Breast epithelium (tissue), 3 donors: ENCODE results near the gene NCKAP5.

Experiments
- POLR2A ChIP-seq: fragments of 450-650 bp; IDR thresholded peaks from one replicate; pipeline ENCODE4 v1.6.1; 2016; ENCODE audit warnings: antibody characterized with exemption, mild to moderate bottlenecking, moderate library complexity
- POLR2AphosphoS5 ChIP-seq, 3 donors: sonication (generic); formaldehyde crosslinking; IDR thresholded peaks; one replicate each; pipeline ENCODE4 v1.6.1; 2017; ENCODE audit warnings: antibody characterized with exemption in 3 of 3
- TF ChIP-seq, protein P1 (sequence below), 3 donors: fragments of 450-650 bp; IDR thresholded peaks; one replicate each; pipeline ENCODE4 v1.5.1; 2016 to 2017; ENCODE audit warnings: antibody characterized with exemption in 3 of 3, mild to moderate bottlenecking in 3 of 3, moderate library complexity in 3 of 3

DNA sequence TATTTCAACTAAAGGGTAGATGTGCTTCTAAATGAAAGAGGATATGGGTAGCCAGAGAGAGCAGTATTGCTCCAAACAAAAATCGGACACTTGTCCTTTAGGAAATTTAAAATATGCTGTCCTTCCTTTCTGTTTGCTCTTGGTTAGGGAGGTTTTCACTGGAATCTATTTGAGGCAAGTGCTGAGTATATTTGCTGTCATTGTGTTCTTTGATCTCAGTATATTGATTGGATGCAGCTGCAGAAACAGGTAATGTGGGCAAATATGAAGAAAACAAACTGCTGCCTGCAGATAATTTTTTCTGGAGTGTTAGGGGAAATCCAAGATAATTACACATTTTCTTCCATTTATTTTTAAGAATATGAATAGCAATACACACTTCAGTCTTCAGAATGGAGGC, 410.2 kb downstream of the NCKAP5 start:
- no peak for TF ChIP-seq POLR2A
- TF ChIP-seq, protein P1, sequence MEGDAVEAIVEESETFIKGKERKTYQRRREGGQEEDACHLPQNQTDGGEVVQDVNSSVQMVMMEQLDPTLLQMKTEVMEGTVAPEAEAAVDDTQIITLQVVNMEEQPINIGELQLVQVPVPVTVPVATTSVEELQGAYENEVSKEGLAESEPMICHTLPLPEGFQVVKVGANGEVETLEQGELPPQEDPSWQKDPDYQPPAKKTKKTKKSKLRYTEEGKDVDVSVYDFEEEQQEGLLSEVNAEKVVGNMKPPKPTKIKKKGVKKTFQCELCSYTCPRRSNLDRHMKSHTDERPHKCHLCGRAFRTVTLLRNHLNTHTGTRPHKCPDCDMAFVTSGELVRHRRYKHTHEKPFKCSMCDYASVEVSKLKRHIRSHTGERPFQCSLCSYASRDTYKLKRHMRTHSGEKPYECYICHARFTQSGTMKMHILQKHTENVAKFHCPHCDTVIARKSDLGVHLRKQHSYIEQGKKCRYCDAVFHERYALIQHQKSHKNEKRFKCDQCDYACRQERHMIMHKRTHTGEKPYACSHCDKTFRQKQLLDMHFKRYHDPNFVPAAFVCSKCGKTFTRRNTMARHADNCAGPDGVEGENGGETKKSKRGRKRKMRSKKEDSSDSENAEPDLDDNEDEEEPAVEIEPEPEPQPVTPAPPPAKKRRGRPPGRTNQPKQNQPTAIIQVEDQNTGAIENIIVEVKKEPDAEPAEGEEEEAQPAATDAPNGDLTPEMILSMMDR (IDR thresholded peaks at IDR 0.05): no peak
- TF ChIP-seq POLR2AphosphoS5 (IDR thresholded peaks at IDR 0.05): no peak
